ENCODE measurements around the gene TMEM236. TPM values are rescaled to one million over a fixed set of nuclear protein-coding genes. Genes with fewer than 3 reads are reported as not detected.

The TMEM236 gene
- total and polyA plus RNA-seq, 9 of the 15 experiments (the other 6 are each of a cell fraction or from before 2014, with no cell fraction given) = 0.04 to 0.13 (median 0.04) TPM; not detected in 4

DNA sequence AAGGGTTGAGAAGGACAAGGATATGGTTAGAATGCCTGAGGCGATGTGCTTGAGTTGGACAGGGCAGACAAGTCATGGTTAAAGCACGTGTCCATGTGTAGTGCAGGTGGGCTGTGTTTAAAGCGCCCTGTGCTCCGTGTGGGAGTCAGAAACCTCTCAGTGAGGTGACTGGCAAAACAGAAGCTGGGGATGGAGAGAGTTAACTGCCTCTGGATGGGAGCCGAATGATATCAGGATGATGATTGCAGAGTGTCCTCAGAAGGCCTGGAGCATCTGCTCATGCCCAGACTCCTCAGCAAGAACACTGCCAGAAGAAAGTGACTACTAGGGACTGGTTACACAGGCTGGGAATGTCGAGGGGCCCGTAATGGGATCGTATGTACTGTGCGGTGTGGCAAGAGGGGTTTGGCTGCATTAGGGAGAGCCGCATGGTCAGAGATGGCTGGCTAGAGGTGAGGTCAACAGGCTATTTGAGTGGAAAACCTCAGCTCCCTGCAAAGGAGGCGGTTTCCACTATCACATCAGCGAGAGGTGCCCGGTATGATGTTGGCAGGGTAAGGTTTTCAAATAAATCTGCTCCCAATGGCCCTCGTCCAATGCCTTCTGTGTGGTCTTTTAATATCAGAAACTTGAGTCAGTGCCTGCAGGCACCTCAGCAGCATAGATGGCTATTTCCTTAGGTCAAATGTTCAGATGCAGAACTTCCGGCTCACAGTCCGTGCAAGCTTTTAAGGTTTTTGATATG is 31.1 kb downstream of the TMEM236 start (continued):
- TF ChIP-seq POLR2AphosphoS2 (IDR thresholded peaks at IDR 0.05; ENCODE audit: low read length) = no peak
- TF ChIP-seq CHD2 (IDR thresholded peaks at IDR 0.05; ENCODE audit: low read depth, low read length) = no peak
- TF ChIP-seq NR2C2 (CRISPR knock-in tag; IDR thresholded peaks at IDR 0.05) = no peak
- TF ChIP-seq NR2C2 (tag; IDR thresholded peaks at IDR 0.05) = 0 out of 2 replicates have a peak, but pooled peaks have one; percentile 11

- Histone ChIP-seq H4K20me1 (replicated peaks; ENCODE audit: control insufficient read depth, insufficient read depth, low read length) (no peaks in the 10 kb centered on the region), H3K9me3 (replicated peaks; ENCODE audit: control insufficient read depth, insufficient read depth, low read depth, low read length) (no peaks in the 10 kb centered on the region), H3K9ac (ENCODE audit: insufficient read depth in 1 of 2, low read depth in 2 of 2, low read length in 2 of 2) (no peak overlapping the region), H3K4me3 (no peak overlapping the region), H3K27ac (ENCODE audit: extremely low read depth, low read depth, low read length) (peak overlapping the region; percentile 11; the same call in 1 of the 3 replicates), H2AFZ (ENCODE audit: low read depth, low read length) (peak overlapping the region; percentile 66), H3K4me1 (replicated peaks in 1 of 2; ENCODE audit: control insufficient read depth in 2 of 2, insufficient read depth in 2 of 2, low read length in 2 of 2) (peaks cover 12 to 17% of the 10 kb centered on the region in 2 experiments; a peak in 4 of 5 replicates), H3K27me3 (ENCODE audit: control insufficient read depth in 2 of 2, insufficient read depth in 2 of 2, low read length in 2 of 2) (peaks cover 0 to 3% of the 10 kb centered on the region in 2 experiments; a peak in 1 of 5 replicates), H3K79me2 (ENCODE audit: control insufficient read depth, insufficient read depth, low read length) (no peaks in the 10 kb centered on the region), H3K36me3 (ENCODE audit: control insufficient read depth, insufficient read depth, low read length) (no peaks in the 10 kb centered on the region), H3K4me2 (ENCODE audit: insufficient read depth, low read length) (no peak overlapping the region), H3K9me1 (ENCODE audit: control insufficient read depth, insufficient read depth, low read length) (no peaks in the 10 kb centered on the region)
- ChIA-PET POLR2A (no interaction called here), CTCF (ENCODE audit: low intra/inter-chr PET ratio) (no interaction called here)
- intact Hi-C loops (cut with micrococcal nuclease) = no loop called here
- FAIRE-seq (no peak), DNase-seq (ENCODE audit: extremely low read depth in 1 of 4, low spot score in 3 of 4) (no peak), ATAC-seq (no peak)
- no TSS peak for BruUV-seq (replicated peaks)
- in situ Hi-C loops (cut with MboI) = no loop called here
- 50% methylated on average over 1 of the region's 1 CpG for WGBS (ENCODE audit: insufficient coverage, low coverage, missing lambda C conversion rate)
- TF ChIP-seq TAF9B (IDR thresholded peaks at IDR 0.05; ENCODE audit: partially characterized antibody) (no peak), ILK (tag; IDR thresholded peaks at IDR 0.05; ENCODE audit: borderline replicate concordance, low read depth) (no peak), ZNF41 (CRISPR knock-in tag; conservative IDR thresholded peaks at IDR 0.05) (no peak), ZNF224 (CRISPR knock-in tag; IDR thresholded peaks at IDR 0.05) (no peak), SMARCA4 (IDR thresholded peaks at IDR 0.05) (peak; percentile 57; the same call in 1 of the 2 replicates)
- TF ChIP-seq, protein P1, sequence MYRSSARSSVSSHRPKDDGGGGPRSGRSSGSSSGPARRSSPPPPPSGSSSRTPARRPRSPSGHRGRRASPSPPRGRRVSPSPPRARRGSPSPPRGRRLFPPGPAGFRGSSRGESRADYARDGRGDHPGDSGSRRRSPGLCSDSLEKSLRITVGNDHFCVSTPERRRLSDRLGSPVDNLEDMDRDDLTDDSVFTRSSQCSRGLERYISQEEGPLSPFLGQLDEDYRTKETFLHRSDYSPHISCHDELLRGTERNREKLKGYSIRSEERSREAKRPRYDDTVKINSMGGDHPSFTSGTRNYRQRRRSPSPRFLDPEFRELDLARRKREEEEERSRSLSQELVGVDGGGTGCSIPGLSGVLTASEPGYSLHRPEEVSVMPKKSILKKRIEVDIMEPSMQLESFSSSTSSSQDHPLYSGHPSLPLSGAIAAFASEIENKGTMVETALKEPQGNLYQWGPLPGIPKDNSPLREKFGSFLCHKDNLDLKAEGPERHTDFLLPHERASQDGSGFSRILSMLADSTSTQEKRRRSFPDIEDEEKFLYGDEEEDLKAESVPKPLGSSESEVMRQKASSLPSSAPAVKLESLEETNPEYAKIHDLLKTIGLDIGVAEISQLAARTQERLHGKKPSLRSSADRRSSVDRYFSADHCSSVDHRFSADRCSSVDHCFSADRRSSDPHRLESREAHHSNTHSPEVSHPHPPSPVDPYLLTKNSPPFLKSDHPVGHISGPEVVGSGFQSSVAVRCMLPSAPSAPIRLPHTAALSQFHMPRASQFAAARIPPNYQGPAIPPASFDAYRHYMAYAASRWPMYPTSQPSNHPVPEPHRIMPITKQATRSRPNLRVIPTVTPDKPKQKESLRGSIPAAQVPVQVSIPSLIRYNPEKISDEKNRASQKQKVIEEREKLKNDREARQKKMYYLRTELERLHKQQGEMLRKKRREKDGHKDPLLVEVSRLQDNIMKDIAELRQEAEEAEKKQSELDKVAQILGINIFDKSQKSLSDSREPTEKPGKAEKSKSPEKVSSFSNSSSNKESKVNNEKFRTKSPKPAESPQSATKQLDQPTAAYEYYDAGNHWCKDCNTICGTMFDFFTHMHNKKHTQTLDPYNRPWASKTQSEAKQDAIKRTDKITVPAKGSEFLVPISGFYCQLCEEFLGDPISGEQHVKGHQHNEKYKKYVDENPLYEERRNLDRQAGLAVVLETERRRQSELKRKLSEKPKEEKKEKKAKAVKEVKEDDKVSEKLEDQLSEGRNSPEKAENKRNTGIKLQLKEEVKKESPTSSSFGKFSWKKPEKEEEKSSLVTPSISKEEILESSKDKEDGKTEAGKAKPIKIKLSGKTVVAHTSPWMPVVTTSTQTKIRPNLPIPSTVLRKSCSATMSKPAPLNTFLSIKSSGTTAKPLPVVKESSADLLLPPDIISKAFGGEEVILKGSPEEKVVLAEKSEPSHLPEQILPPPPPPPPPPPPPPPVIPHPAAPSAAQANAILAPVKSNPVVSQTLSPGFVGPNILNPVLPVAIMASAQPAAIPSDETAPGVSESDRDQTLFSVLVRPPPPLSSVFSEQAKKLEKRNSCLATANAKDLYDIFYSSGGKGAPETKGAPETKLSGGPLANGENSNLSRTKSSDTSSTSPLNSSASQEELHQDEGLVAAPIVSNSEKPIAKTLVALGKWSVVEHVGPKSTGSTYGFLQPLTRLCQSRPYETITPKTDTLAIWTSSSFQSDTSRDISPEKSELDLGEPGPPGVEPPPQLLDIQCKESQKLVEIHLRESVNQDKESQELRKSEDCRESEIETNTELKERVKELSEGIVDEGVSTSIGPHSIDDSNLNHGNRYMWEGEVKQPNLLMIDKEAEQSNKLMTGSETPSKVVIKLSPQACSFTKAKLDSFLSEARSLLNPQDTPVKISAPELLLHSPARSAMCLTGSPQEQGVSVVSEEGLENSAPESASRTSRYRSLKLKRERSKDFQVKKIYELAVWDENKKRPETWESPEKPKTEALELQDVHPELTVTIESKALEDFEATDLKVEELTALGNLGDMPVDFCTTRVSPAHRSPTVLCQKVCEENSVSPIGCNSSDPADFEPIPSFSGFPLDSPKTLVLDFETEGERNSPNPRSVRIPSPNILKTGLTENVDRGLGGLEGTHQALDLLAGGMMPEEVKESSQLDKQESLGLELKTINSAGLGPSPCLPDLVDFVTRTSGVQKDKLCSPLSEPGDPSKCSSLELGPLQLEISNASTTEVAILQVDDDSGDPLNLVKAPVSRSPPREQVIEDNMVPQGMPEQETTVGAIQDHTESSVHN (IDR thresholded peaks at IDR 0.05; ENCODE audit: borderline replicate concordance in 1 of 2, low read depth in 1 of 2) = no peak
Observed at GRCh38 chr10:17783751-17784150, 31.8 kb downstream of the TMEM236 start.
